GM19239 (cell line): Measurements from ENCODE around the gene TGFBR3.

Experiments used
- DNase-seq: peaks from one replicate; pipeline ENCODE4 v3.0.0; 2011; ENCODE audit warnings: low spot score; ENCODE audit not compliant: insufficient read length
- FAIRE-seq: peaks from 2 replicates; lab custom pipeline; 2011; peaks lifted over from hg19 to GRCh38; lab: Jason Lieb, UNC

TGFBR3 gene

DNA sequence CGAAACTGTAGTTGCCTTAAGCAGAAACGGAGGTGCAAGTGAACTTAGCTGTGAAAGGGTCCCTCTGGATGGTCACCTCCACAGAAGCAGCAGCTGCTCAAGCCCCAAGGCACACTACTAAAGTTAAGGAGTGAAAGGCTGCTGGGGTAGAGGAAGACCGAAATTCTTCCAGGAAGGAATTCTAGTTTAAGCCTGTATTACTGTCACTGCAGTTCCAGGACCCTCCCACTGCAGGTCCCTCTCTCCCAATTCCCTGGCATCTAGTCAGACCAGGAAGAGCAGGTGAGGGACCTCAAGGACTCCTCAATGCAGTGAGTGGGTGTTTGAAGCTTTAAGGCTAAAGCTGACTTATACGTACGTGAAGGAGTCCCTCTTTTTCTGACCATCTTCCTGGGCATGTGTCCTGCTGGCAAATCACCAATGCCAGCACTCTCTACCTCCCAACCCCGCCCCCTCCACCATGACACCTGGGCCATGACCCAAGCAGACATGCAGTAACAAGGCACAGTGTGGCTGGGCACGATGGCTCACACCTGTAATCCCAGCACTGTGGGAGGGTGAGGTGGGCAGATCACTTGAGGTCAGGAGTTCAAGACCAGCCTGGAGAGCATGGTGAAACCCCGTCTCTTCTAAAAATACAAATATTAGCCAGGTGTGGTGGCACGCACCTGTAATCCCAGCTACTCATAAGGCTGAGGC is 57.2 kb downstream of the TGFBR3 start:
- DNase-seq = no peak
- no peak for FAIRE-seq

GRCh38 chr1:91827459-91828321 is 58.3 kb downstream of the TGFBR3 start:
- no peak for DNase-seq
- FAIRE-seq = no peak

- no peak for FAIRE-seq
- DNase-seq = no peak
Measured at GRCh38 chr1:91827087-91827458, 58.9 kb downstream of the TGFBR3 start.

- DNase-seq (no peak), FAIRE-seq (no peak)
Measured at GRCh38 chr1:91826649-91827048, 59.3 kb downstream of the TGFBR3 start.

- DNase-seq = no peak
- no peak for FAIRE-seq
Measured at GRCh38 chr1:91826248-91826647, 59.7 kb downstream of the TGFBR3 start.

DNA sequence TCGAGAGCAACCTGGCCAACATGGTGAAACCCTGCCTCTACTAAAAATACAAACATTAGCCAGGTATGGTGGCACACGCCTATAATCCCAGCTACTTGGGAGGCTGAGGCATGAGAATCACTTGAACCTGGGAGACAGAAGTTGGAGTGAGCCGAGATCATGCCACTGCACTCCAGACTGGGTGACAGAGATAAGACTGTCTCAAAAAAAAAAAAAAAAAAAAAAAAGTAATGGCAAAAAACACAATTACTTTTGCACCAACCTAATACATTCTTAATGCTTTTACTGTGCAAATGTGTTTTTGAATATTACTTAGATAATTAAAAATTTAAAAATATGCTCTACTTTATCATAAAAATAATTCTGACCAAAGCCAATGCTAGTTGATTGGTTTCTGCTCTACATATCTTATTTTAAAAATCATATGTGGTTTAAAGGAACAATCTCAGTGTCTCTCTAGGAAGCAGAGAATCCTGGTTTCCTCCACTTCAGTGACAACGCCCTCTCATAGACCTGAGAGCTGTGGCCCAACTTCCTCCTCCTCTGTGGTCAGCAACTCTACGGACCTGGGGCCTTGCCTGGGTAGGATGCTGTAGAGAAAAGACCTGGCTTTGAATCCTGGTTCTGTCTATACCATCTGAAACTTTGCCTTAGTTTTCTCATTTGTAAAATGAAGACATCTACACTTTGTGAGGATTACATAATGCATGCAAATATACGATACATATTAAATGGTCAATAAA is 64.7 kb downstream of the TGFBR3 start:
- DNase-seq (no peak), FAIRE-seq (no peak)

- DNase-seq (no peak), FAIRE-seq (no peak)
Measured at GRCh38 chr1:91819038-91819788, 66.7 kb downstream of the TGFBR3 start.

DNA sequence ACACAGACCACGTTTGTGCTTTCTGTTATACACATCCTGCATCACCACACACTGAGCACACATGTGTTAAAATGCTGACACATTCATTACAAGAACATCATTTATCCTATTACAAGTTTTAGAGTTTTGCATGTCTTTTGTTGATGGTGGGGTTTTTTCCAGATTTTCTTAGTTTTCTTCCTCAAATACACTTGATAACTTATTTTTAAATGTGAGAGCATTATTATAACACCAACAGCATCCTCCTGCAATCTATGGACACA is 67.3 kb downstream of the TGFBR3 start:
- FAIRE-seq (no peak), DNase-seq (no peak)

GRCh38 chr1:91817211-91817905 is 68.6 kb downstream of the TGFBR3 start:
- DNase-seq (no peak), FAIRE-seq (no peak)

- FAIRE-seq (no peak), DNase-seq (no peak)
Measured at GRCh38 chr1:91816031-91816430, 69.9 kb downstream of the TGFBR3 start.

- no peak for FAIRE-seq
- no peak for DNase-seq
Measured at GRCh38 chr1:91814448-91814847, 71.5 kb downstream of the TGFBR3 start.

DNA sequence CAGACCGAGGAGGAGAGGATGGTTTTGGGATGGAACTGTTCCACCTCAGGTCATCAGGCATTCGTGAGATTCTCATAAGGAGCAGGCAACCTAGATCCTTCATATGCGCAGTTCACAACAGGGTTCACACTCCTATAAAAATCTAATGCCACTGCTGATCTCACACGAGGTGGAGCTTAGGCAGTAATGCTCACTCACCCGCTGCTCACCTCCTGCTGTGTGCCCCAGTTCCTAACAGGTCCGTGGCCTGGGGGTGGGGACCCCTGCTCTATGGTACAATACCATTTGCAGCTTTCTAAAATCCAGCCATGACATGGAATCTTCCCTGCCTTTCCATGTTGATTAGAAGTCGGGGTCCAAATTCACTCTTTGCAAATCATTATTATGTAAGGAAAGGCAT is 72.1 kb downstream of the TGFBR3 start:
- DNase-seq = no peak
- FAIRE-seq = no peak

GRCh38 chr1:91811363-91812025 is 74.5 kb downstream of the TGFBR3 start:
- FAIRE-seq = no peak

DNA sequence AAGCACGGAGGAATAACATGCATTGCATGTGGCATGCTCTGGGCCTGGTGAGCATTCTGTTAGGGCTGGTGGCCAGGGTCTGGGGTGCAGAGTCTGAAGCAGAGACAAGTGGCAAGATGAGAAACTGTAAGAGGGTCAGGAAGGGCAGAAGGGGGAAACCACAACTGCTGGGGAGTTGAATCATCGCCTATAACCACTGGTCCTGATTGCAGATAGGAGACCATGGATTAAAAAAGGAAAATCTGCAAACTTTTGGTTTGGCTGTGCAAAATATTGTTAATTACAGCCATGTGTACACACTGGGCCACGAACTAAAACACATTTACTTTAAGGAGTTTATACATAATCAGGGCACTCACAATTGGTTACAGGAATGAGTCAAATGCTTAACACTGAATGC is 76.6 kb downstream of the TGFBR3 start:
- FAIRE-seq (no peak), DNase-seq (no peak)

More at GRCh38 chr1:91811363-91812025, 74.5 kb downstream of the TGFBR3 start:
- DNase-seq = no peak

- DNase-seq (no peak), FAIRE-seq (no peak)
Measured at GRCh38 chr1:91807921-91808620, 77.9 kb downstream of the TGFBR3 start.

- no peak for FAIRE-seq
Measured at GRCh38 chr1:91806769-91807700, 78.9 kb downstream of the TGFBR3 start.

GRCh38 chr1:91806181-91806768 is 79.7 kb downstream of the TGFBR3 start:
- DNase-seq = no peak
- FAIRE-seq = no peak

More at GRCh38 chr1:91806769-91807700, 78.9 kb downstream of the TGFBR3 start:
- DNase-seq = no peak
